Lower lobe of right lung (tissue), 2 donors: ENCODE data around the gene TMEM44. TPM values are rescaled to one million over a fixed set of nuclear protein-coding genes. Genes with fewer than 3 reads are reported as not detected.
A peak's percentile ranks its signal among the peaks of the same experiment; 100 is the strongest.

Experiments used
- ATAC-seq, 2 donors: fragments of 200-7000 bp; cut with Tn5 transposase; one replicate each; pipeline ENCODE4 v1.9.1; 2020 to 2022; ENCODE audit warnings: mild to moderate bottlenecking in 2 of 2, moderate library complexity in 2 of 2
- DNase-seq: peaks from one replicate; pipeline ENCODE4 v3.0.0-alpha.2; 2020
- H3K27ac ChIP-seq: fragments of 200-600 bp; one replicate; pipeline ENCODE4 v1.8.0; 2022
- H3K27me3 ChIP-seq: fragments of 200-600 bp; one replicate; pipeline ENCODE4 v1.8.0; 2022; ENCODE audit warnings: low read depth
- H3K36me3 ChIP-seq: fragments of 200-600 bp; one replicate; pipeline ENCODE4 v1.8.0; 2022; ENCODE audit warnings: mild to moderate bottlenecking
- H3K4me1 ChIP-seq: fragments of 200-600 bp; one replicate; pipeline ENCODE4 v1.8.0; 2022
- H3K4me3 ChIP-seq: fragments of 200-600 bp; one replicate; pipeline ENCODE4 v1.8.0; 2022; ENCODE audit warnings: mild to moderate bottlenecking
- H3K9me3 ChIP-seq: fragments of 200-600 bp; one replicate; pipeline ENCODE4 v1.8.0; 2022
- intact Hi-C: fragments of 100-400 bp; cut with DNase I; formaldehyde crosslinking; loops from one replicate; pipeline ENCODE4 v1.11.0; 2022
- total RNA-seq: library from RNA; stranded (reverse); fragmentation: NEBNext Ultra II Directional; extraction: Animal tissue kit (Norgen Biotek cat#: 25700); gene quantifications from one replicate; pipeline ENCODE4 v1.2.1, GENCODE V29; 2021
- TF ChIP-seq, protein P1 (sequence below): fragments of 200-600 bp; IDR thresholded peaks from one replicate; pipeline ENCODE4 v1.8.0; 2022; ENCODE audit warnings: antibody characterized with exemption, mild to moderate bottlenecking
- donor health status: DM: no; HTN: yes; CAD: no; lungs with severe emphysema.

Gene TMEM44
- total RNA-seq, 1 donor from 2014 or later, result 22.7 TPM

DNA sequence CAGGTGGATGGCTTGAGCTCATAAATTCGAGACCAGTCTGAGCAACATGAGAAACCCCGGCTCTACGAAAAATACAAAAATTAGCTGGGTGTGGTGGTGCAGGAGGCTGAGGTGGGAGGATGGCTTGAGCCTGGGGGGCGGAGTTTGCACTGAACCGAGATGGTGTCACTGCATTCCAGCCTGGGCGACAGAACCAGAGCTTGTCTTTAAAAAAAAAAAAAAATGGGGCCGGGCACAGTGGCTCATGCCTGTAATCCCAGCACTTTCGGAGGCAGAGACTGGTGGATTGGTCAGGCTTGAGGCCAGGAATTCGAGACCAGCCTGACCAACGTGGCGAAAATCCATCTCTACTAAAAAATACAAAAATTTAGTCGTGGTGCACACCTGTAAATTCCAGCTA is 64.0 kb downstream of the TMEM44 start:
- Histone ChIP-seq H3K27ac (no peak overlapping the region), H3K4me1 (peaks cover 20% of the 10 kb centered on the region), H3K27me3 (no peaks in the 10 kb centered on the region), H3K9me3 (no peaks in the 10 kb centered on the region), H3K4me3 (no peak overlapping the region), H3K36me3 (no peaks in the 10 kb centered on the region)
- TF ChIP-seq, protein P1, sequence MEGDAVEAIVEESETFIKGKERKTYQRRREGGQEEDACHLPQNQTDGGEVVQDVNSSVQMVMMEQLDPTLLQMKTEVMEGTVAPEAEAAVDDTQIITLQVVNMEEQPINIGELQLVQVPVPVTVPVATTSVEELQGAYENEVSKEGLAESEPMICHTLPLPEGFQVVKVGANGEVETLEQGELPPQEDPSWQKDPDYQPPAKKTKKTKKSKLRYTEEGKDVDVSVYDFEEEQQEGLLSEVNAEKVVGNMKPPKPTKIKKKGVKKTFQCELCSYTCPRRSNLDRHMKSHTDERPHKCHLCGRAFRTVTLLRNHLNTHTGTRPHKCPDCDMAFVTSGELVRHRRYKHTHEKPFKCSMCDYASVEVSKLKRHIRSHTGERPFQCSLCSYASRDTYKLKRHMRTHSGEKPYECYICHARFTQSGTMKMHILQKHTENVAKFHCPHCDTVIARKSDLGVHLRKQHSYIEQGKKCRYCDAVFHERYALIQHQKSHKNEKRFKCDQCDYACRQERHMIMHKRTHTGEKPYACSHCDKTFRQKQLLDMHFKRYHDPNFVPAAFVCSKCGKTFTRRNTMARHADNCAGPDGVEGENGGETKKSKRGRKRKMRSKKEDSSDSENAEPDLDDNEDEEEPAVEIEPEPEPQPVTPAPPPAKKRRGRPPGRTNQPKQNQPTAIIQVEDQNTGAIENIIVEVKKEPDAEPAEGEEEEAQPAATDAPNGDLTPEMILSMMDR, result no peak
- ATAC-seq (no peak), DNase-seq (no peak)
- intact Hi-C loops, result no loop called here

DNA sequence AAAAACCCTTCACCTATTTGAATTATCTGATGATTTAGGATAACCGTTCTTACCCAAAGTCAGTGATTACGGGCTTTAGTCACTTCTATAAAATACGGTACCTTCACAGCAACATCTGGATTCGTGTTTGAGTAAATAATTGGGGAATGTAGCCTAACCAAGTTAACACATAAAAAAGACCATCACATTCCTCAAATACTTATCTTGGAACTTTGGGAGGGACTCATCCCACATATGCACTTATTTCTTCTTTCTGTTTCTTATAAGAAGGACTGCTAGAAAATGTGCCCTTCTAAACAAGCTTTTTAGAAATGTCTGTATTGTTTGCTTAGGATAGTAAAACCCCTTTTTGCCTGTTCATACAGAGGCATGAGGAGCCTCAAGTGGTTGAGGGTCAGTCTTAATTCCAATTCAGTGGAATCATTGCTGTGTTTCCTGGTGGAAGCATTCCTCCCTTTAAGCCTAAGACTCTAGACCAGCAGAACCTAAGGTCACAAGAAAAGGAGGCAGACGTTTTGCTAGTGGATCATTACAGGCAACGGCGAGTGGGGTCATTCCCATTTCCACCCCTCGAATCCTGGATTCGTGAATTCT is 67.5 kb downstream of the TMEM44 start:
- H3K4me3 ChIP-seq, result no peak overlapping the region
- no peaks in the 10 kb centered on the region for H3K27me3 ChIP-seq
- no peak for ATAC-seq
- no peaks in the 10 kb centered on the region for H3K36me3 ChIP-seq
- H3K4me1 ChIP-seq, result no peaks in the 10 kb centered on the region
- no peaks in the 10 kb centered on the region for H3K9me3 ChIP-seq
- no peak overlapping the region for H3K27ac ChIP-seq
- intact Hi-C loops, result no loop called here
- no peak for DNase-seq
- TF ChIP-seq, protein P1, result no peak

DNA sequence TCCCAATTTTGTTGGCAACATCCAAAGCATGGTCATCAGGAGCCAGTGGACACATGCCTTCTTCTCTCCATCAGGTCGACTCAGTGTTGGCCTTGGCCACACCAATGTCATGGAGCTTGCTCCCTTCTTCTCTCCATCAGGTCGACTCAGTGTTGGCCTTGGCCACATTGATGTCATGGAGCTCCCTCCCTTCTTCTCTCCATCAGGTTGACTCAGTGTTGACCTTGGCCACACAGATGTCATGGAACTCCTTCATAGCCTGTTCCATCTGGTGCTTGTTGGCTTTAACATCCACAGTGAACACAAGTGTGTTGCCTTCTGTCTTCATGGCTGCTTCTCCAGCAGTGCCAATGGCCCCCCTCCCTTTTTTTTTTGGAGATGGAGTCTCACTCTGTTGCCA is 70.2 kb downstream of the TMEM44 start:
- Histone ChIP-seq H3K27me3 (no peaks in the 10 kb centered on the region), H3K4me1 (no peaks in the 10 kb centered on the region), H3K36me3 (no peaks in the 10 kb centered on the region), H3K27ac (no peak overlapping the region), H3K9me3 (no peaks in the 10 kb centered on the region), H3K4me3 (no peak overlapping the region)
- TF ChIP-seq, protein P1, result no peak
- intact Hi-C loops, result no loop called here
- no peak for DNase-seq
- ATAC-seq, result no peak

DNA sequence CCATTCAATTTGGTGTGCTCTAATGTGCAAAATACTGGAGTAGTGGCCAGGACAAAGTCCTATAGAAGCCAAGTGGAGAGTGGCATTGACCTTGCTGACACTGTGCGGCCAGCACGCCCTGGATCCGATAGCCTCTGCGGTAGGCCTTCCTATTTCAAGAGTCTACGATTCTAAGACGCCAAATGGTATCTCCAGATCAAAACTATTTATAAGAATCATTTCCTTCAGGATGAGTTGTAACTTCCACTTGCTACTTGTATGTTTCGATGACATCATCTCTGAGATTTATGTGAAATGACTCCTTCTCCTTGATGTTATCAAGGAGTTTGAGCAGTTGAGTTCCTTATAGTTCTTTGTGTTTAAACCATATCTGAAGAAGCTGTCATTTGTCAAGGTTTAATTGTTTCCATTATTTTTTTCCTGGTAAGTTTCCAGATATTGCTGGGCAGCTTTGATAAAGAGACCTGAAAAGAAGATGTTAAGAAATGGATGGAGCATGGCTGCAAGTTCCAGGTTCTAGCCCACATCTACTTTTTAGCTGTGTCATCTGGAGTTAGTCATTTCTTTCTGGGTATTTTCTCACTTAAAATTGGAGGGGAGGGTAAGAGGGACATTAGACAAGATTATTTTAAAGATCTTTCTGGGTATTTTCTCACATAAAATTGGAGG is 71.8 kb downstream of the TMEM44 start:
- H3K27me3 ChIP-seq, result no peaks in the 10 kb centered on the region
- no peaks in the 10 kb centered on the region for H3K9me3 ChIP-seq
- H3K4me1 ChIP-seq, result no peaks in the 10 kb centered on the region
- no peaks in the 10 kb centered on the region for H3K36me3 ChIP-seq
- H3K27ac ChIP-seq, result no peak overlapping the region
- no peak for DNase-seq
- intact Hi-C loops, result no loop called here
- ATAC-seq, result peak in 1 of 2 donors; percentile 11
- H3K4me3 ChIP-seq, result no peak overlapping the region
- TF ChIP-seq, protein P1, result no peak

DNA sequence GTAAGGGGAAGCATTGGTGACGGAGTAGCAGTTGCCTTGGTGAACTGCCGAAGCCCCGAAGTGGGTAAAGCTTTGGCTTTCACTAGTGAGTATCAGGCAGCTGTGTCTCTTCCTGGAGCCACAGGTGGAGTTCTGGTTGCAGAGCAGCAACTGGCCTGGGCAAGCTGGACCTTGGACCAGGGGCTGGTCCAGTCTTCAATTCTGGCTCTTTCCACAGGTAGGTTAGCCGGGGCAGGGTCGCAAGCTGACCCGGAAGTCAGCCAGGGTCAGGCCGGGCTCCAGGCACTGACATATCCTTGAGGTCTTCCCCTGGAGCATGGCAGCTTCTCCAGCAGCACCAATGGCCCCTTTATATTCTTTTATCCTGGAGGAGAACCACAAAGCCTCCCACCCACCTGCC is 73.2 kb downstream of the TMEM44 start:
- Histone ChIP-seq H3K27me3 (no peaks in the 10 kb centered on the region), H3K4me1 (no peaks in the 10 kb centered on the region), H3K27ac (no peak overlapping the region), H3K36me3 (no peaks in the 10 kb centered on the region), H3K9me3 (no peaks in the 10 kb centered on the region), H3K4me3 (no peak overlapping the region)
- no peak for ATAC-seq
- intact Hi-C loops, result no loop called here
- no peak for DNase-seq
- TF ChIP-seq, protein P1, result no peak
